Lung (tissue), 12 donors: ENCODE measurements around the gene TOM1. TPM values are rescaled to one million over a fixed set of nuclear protein-coding genes. Genes with fewer than 3 reads are reported as not detected.
A peak's percentile ranks its signal among the peaks of the same experiment; 100 is the strongest.

ENCODE experiments used
- ATAC-seq: fragments of 200-7000 bp; cut with Tn5 transposase; one replicate; pipeline ENCODE4 v1.9.1; 2020; ENCODE audit warnings: moderate number of reproducible peaks; ENCODE audit not compliant: insufficient read depth, low FRiP score
- DNase-seq, 3 donors: peaks; one replicate each; pipeline ENCODE4 v3.0.0-alpha.2; 2013 to 2017
- H3K27ac ChIP-seq, 2 donors: one replicate each; pipeline ENCODE4 v1.5.1; 2013; ENCODE audit warnings: mild to moderate bottlenecking in 2 of 2, moderate library complexity in 2 of 2, control low read depth in 1 of 2, inconsistent platforms in 1 of 2, low read depth in 1 of 2, low read length in 1 of 2
- H3K27me3 ChIP-seq, 3 donors: one replicate each; pipeline ENCODE4 v1.5.1; 2013; ENCODE audit warnings: low read length in 2 of 3; ENCODE audit not compliant: control insufficient read depth in 3 of 3, insufficient read depth in 3 of 3
- H3K36me3 ChIP-seq, 4 donors: one replicate each; pipeline ENCODE4 v1.5.1; 2013; ENCODE audit warnings: low read length in 4 of 4, mild to moderate bottlenecking in 1 of 4, moderate library complexity in 1 of 4; ENCODE audit not compliant: control insufficient read depth in 4 of 4, insufficient read depth in 4 of 4
- H3K4me1 ChIP-seq, 5 donors: one replicate each; pipeline ENCODE4 v1.5.1; 2013; ENCODE audit warnings: low read length in 5 of 5, mild to moderate bottlenecking in 2 of 5, moderate library complexity in 1 of 5; ENCODE audit not compliant: control insufficient read depth in 5 of 5, insufficient read depth in 5 of 5
- H3K4me3 ChIP-seq: one replicate; pipeline ENCODE4 v1.5.1; 2013; ENCODE audit warnings: mild to moderate bottlenecking, control low read depth, moderate library complexity
- H3K9ac ChIP-seq, 2 donors: one replicate each; pipeline ENCODE4 v1.5.1; 2013; ENCODE audit warnings: low read length in 2 of 2, control low read depth in 1 of 2; ENCODE audit not compliant: insufficient read depth in 1 of 2
- H3K9me3 ChIP-seq, 4 donors: one replicate each; pipeline ENCODE4 v1.5.1; 2013; ENCODE audit warnings: low read length in 3 of 4, mild to moderate bottlenecking in 1 of 4, moderate library complexity in 1 of 4; ENCODE audit not compliant: control insufficient read depth in 4 of 4, insufficient read depth in 3 of 4
- CTCF ChIP-seq: IDR thresholded peaks from 2 replicates; pipeline ENCODE4 v1.5.1; 2012; ENCODE audit warnings: mild to moderate bottlenecking; ENCODE audit errors: control extremely low read depth, extremely low read depth
- WGBS, 2 donors: extraction: QIAGEN DNeasy Blood & Tissue Kit; methylation state at CpG; one replicate each; pipeline ENCODE4 v1.1.7; 2013; 5-methylcytosine and 5-hydroxymethylcytosine counted together
- polyA plus RNA-seq, 2 donors: library from polyadenylated mRNA; stranded (reverse); fragments of 200-250 nt; gene quantifications; one replicate each; pipeline ENCODE4 v1.2.1, GENCODE V29; 2013
- total RNA-seq, 2 donors: library from RNA; depleted of rRNA in 1 of 2; stranded (reverse); fragments of >200 nt in 1 of 2; gene quantifications; one replicate each; pipeline ENCODE4 v1.2.1, GENCODE V29; 2014 to 2021
- donor health status: control.
- donor health status: control.
- donor health status: Bipolar disorder and iron deficiency.
- donor health status: healthy.
- donor health status: DM: yes; HTN: yes; CAD: no.

The TOM1 gene
- total and polyA plus RNA-seq, 4 donors: 53.4 to 131 (median 72.6) TPM

- Histone ChIP-seq H3K4me1 (peaks cover 0 to 5% (median 0%) of the 10 kb centered on the region in 5 donors), H3K36me3 (peaks cover 24 to 52% (median 44%) of the 10 kb centered on the region in 4 donors), H3K27ac (peak overlapping the region in 1 of 2 donors; percentile 49), H3K9ac (no peak overlapping the region), H3K4me3 (no peak overlapping the region), H3K27me3 (no peaks in the 10 kb centered on the region), H3K9me3 (peaks cover 0 to 2% (median 0%) of the 10 kb centered on the region in 4 donors)
- WGBS, 2 donors: 54 to 65% methylated on average over 15 of the region's 15 CpGs
- TF ChIP-seq CTCF: no peak
- DNase-seq (no peak), ATAC-seq (no peak)
Observed at GRCh38 chr22:35328472-35328885, 28.8 kb downstream of the TOM1 start.

- no peak for DNase-seq
- Histone ChIP-seq H3K27me3 (no peaks in the 10 kb centered on the region), H3K9ac (no peak overlapping the region), H3K4me3 (no peak overlapping the region), H3K4me1 (peaks cover 0 to 5% (median 0%) of the 10 kb centered on the region in 5 donors), H3K27ac (peak overlapping the region in 1 of 2 donors; percentile 66), H3K9me3 (peaks cover 0 to 2% (median 0%) of the 10 kb centered on the region in 4 donors), H3K36me3 (peaks cover 24 to 53% (median 45%) of the 10 kb centered on the region in 4 donors)
- TF ChIP-seq CTCF: no peak
- no peak for ATAC-seq
- 67 to 76% methylated on average over 12 of the region's 12 CpGs for WGBS, 2 donors
Observed at GRCh38 chr22:35329114-35329847, 29.6 kb downstream of the TOM1 start.

GRCh38 chr22:35330258-35330861 is 30.7 kb downstream of the TOM1 start:
- H3K4me3 ChIP-seq: no peak overlapping the region
- peaks cover 0 to 2% (median 0%) of the 10 kb centered on the region in 4 donors for H3K9me3 ChIP-seq
- peak; percentile 65 to 81 (median 72) for DNase-seq
- peaks cover 24 to 60% (median 50%) of the 10 kb centered on the region in 4 donors for H3K36me3 ChIP-seq
- no peak for TF ChIP-seq CTCF
- H3K27me3 ChIP-seq: no peaks in the 10 kb centered on the region
- no peak overlapping the region for H3K9ac ChIP-seq
- H3K27ac ChIP-seq: peak overlapping the region; percentile 34 to 81
- H3K4me1 ChIP-seq: peaks cover 0 to 5% (median 0%) of the 10 kb centered on the region in 5 donors
- WGBS, 2 donors: 23 to 32% methylated on average over 16 of the region's 16 CpGs
- ATAC-seq: peak; percentile 51
